T-helper 1 cell (primary cell): ENCODE results near the gene RTEL1.

Experiments
- DNase-seq, 5 donors: peaks; one replicate each; pipeline ENCODE4 v3.0.0-alpha.2; 2012 to 2020

RTEL1 gene

GRCh38 chr20:63741354-63741675 is 83.2 kb downstream of the RTEL1 start:
- DNase-seq = no peak

GRCh38 chr20:63741676-63742380 is 83.7 kb downstream of the RTEL1 start:
- no peak for DNase-seq

- DNase-seq = no peak
These were observed 84.4 kb downstream of the RTEL1 start for GRCh38 chr20:63742381-63743024.

- DNase-seq = no peak
These were observed 85.3 kb downstream of the RTEL1 start for GRCh38 chr20:63743210-63743970.

- DNase-seq = no peak
These were observed 86.0 kb downstream of the RTEL1 start for GRCh38 chr20:63744158-63744557.

- DNase-seq = no peak
These were observed 86.7 kb downstream of the RTEL1 start for GRCh38 chr20:63744574-63745423.

GRCh38 chr20:63745424-63745805 is 87.3 kb downstream of the RTEL1 start:
- DNase-seq = no peak
